HepG2 (cell line): ENCODE measurements around the gene NEMF. TPM values are rescaled to one million over a fixed set of nuclear protein-coding genes. Genes with fewer than 3 reads are reported as not detected.

Experiments
- ATAC-seq: fragments of 200-7000 bp; cut with Tn5 transposase; 3 replicates; pipeline ENCODE4 v1.9.1; 2020; ENCODE audit warnings: mild to moderate bottlenecking, moderate library complexity
- BruUV-seq: library from RNA; stranded (reverse); fragments of 400-500 nt; replicated peaks from 2 replicates; lab custom pipeline; 2021; lab: Mats Ljungman, UMichigan
- CTCF ChIA-PET: fragments of 300-600 bp; formaldehyde crosslinking; extraction: SDS; loops from one replicate; lab custom pipeline; 2021; ENCODE audit warnings: low total read pairs, inconsistent platforms, low intra/inter-chr PET ratio; lab: Yijun Ruan, JAX
- POLR2A ChIA-PET: fragments of 350-600 bp; sonication (Branson Sonifier 250); formaldehyde crosslinking; loops from one replicate; lab custom pipeline; 2020; ENCODE audit warnings: antibody characterized with exemption, inconsistent platforms; lab: Yijun Ruan, JAX
- DNase-seq: peaks from one replicate; pipeline ENCODE4 v3.0.0-alpha.2; 2015; ENCODE audit warnings: low spot score
- FAIRE-seq: peaks from 3 replicates; lab custom pipeline; 2011; peaks lifted over from hg19 to GRCh38; lab: Jason Lieb, UNC
- H2AFZ ChIP-seq: one replicate; pipeline ENCODE4 v1.6.1; 2011; ENCODE audit warnings: low read length, inconsistent platforms
- H3K27ac ChIP-seq: fragments of 300-600 bp; 3 replicates; pipeline ENCODE4 v1.8.0; 2011; ENCODE audit warnings: mixed run types, mild to moderate bottlenecking, mixed read lengths, low read length, inconsistent platforms; ENCODE audit not compliant: insufficient read depth; ENCODE audit errors: extremely low read length
- H3K27me3 ChIP-seq, 2 experiments: fragments of 200-600 bp in 1 of 2; 2 replicates in 1 of 2; 3 replicates in 1 of 2; pipeline versions ENCODE4 v1.6.0 to v1.8.0; 2011; ENCODE audit warnings: low read length in 2 of 2, mild to moderate bottlenecking in 2 of 2, moderate library complexity in 2 of 2, inconsistent platforms in 1 of 2; ENCODE audit not compliant: insufficient read depth in 2 of 2, control insufficient read depth in 1 of 2
- H3K36me3 ChIP-seq, 2 experiments: fragments of 200-600 bp in 1 of 2; replicated peaks in 1 of 2; 2 replicates in 1 of 2; 3 replicates in 1 of 2; pipeline versions ENCODE4 v1.5.1 to v1.8.0; 2011; ENCODE audit warnings: low read length in 2 of 2, inconsistent platforms in 1 of 2; ENCODE audit not compliant: insufficient read depth in 2 of 2, control insufficient read depth in 1 of 2
- H3K4me1 ChIP-seq: 2 replicates; pipeline ENCODE4 v1.5.1; 2012; ENCODE audit warnings: low read length, inconsistent platforms; ENCODE audit not compliant: insufficient read depth
- H3K4me2 ChIP-seq: 2 replicates; pipeline ENCODE4 v1.6.0; 2011; ENCODE audit warnings: low read depth, low read length, inconsistent platforms
- H3K4me3 ChIP-seq, 3 experiments: fragments of 200-600 bp in 1 of 3; sonication (generic), shearing (Covaris generic) in 1 of 3; replicated peaks in 1 of 3; 2 replicates each; pipeline ENCODE4 v1.5.1; 2011 to 2016; ENCODE audit warnings: low read length in 3 of 3, inconsistent platforms in 2 of 3, low read depth in 2 of 3, mild to moderate bottlenecking in 2 of 3, control low read depth in 1 of 3, mixed read lengths in 1 of 3; ENCODE audit not compliant: insufficient read depth in 1 of 3
- H3K79me2 ChIP-seq: one replicate; pipeline ENCODE4 v1.6.1; 2011; ENCODE audit warnings: low read length, inconsistent platforms; ENCODE audit not compliant: insufficient read depth
- H3K9ac ChIP-seq: 2 replicates; pipeline ENCODE4 v1.6.0; 2011; ENCODE audit warnings: mild to moderate bottlenecking, low read depth, low read length, inconsistent platforms; ENCODE audit not compliant: insufficient read depth
- H3K9me3 ChIP-seq: 2 replicates; pipeline ENCODE4 v1.5.1; 2012; ENCODE audit warnings: mild to moderate bottlenecking, low read length
- H4K20me1 ChIP-seq: 2 replicates; pipeline ENCODE4 v1.6.0; 2011; ENCODE audit warnings: inconsistent platforms, mild to moderate bottlenecking, low read length, moderate library complexity; ENCODE audit not compliant: insufficient read depth
- ATF4 ChIP-seq, 2 experiments: fragments of 450-650 bp in 1 of 2; sonication (generic) in 1 of 2; formaldehyde crosslinking; IDR thresholded peaks; 2 replicates each; pipeline versions ENCODE4 v1.5.0 to v1.8.0; 2020 to 2022; ENCODE audit warnings: mild to moderate bottlenecking in 1 of 2, missing genetic modification reagents in 1 of 2
- CHD4 ChIP-seq: fragments of 200-600 bp; sonication (generic); IDR thresholded peaks from 2 replicates; pipeline ENCODE4 v1.7.0; 2017; ENCODE audit warnings: mild to moderate bottlenecking, low read length, borderline replicate concordance
- FOXP4 ChIP-seq: sonication (generic); formaldehyde crosslinking; IDR thresholded peaks from 2 replicates; pipeline ENCODE4 v1.4.0; 2020; ENCODE audit warnings: missing genetic modification reagents
- GATAD2A ChIP-seq: IDR thresholded peaks from 2 replicates; pipeline ENCODE4 v1.6.1; 2016
- HNF1A ChIP-seq, 2 experiments: sonication (generic) in 1 of 2; formaldehyde crosslinking in 1 of 2; IDR thresholded peaks; 2 replicates each; pipeline versions ENCODE4 v1.4.0 to v1.6.1; 2016 to 2020; ENCODE audit warnings: borderline replicate concordance in 1 of 2, low read depth in 1 of 2, mild to moderate bottlenecking in 1 of 2, missing genetic modification reagents in 1 of 2
- MEIS1 ChIP-seq: sonication (generic); formaldehyde crosslinking; IDR thresholded peaks from 2 replicates; pipeline ENCODE4 v1.9.0; 2021; ENCODE audit warnings: mild to moderate bottlenecking, missing genetic modification reagents, moderate library complexity, borderline replicate concordance
- NR0B2 ChIP-seq: sonication (generic); formaldehyde crosslinking; IDR thresholded peaks from 2 replicates; pipeline ENCODE4 v1.4.0; 2020; ENCODE audit warnings: mild to moderate bottlenecking, missing genetic modification reagents
- SOX6 ChIP-seq, 2 experiments: fragments of 450-650 bp in 1 of 2; sonication (generic) in 1 of 2; formaldehyde crosslinking in 1 of 2; IDR thresholded peaks; 2 replicates each; pipeline versions ENCODE4 v1.4.0 to v1.6.1; 2017 to 2020; ENCODE audit warnings: antibody characterized with exemption in 1 of 2, mild to moderate bottlenecking in 1 of 2, missing genetic modification reagents in 1 of 2
- TFE3 ChIP-seq: IDR thresholded peaks from 2 replicates; pipeline ENCODE4 v1.6.1; 2016
- ZNF331 ChIP-seq: sonication (generic); formaldehyde crosslinking; IDR thresholded peaks from 2 replicates; pipeline ENCODE4 v1.4.0; 2020; ENCODE audit warnings: missing genetic modification reagents
- WGBS: methylation state at CpG from one replicate; pipeline ENCODE4 v1.1.6; 2017; ENCODE audit warnings: low lambda C conversion rate; 5-methylcytosine and 5-hydroxymethylcytosine counted together
- in situ Hi-C: cut with HindIII; loops from 2 replicates; pipeline ENCODE4 v1.10.0; 2017; ENCODE audit warnings: low pct_unique_long_range_greater_than_20kb; ENCODE audit not compliant: extremely low pct_ligation_motif_present
- intact Hi-C: fragments of 100-400 bp; cut with micrococcal nuclease; formaldehyde crosslinking; loops from one replicate; pipeline ENCODE4 v1.10.0; 2022; ENCODE audit not compliant: unreplicated experiment
- polyA plus RNA-seq, 8 experiments: library from polyadenylated mRNA; depleted of rRNA in 3 of 8; stranded (reverse) in 7 of 8; unstranded in 1 of 8; fragments of >200 nt; fragmentation: Illumina TruSeq in 4 of 8; extraction: Trizol in 4 of 8; gene quantifications; 2 replicates each; pipeline versions ENCODE4 v1.2.1 to v1.2.3, GENCODE V29; 2011 to 2016; ENCODE audit warnings: low read depth in 4 of 8, missing spikeins in 1 of 8, mixed read lengths in 1 of 8; ENCODE audit not compliant: insufficient read depth in 1 of 8
- total RNA-seq, 5 experiments: library from RNA; depleted of rRNA; stranded (reverse); fragments of >200 nt; fragmentation: Illumina TruSeq; extraction: Trizol; gene quantifications; 2 replicates each; pipeline ENCODE4 v1.2.3, GENCODE V29; 2016; ENCODE audit warnings: low read depth in 1 of 5

The NEMF gene
- total and polyA plus RNA-seq, 2 of the 13 experiments (the other 11 are each of a cell fraction or from before 2014, with no cell fraction given): 21.3 to 57.9 TPM

GRCh38 chr14:49879646-49880204 is 27.1 kb upstream of the NEMF start:
- in situ Hi-C loops: no loop called here
- no peak overlapping the region for H3K27ac ChIP-seq
- TF ChIP-seq SOX6 (IDR thresholded peaks at IDR 0.05): no peak
- peak; percentile 69 for TF ChIP-seq SOX6 (CRISPR knock-in tag; IDR thresholded peaks at IDR 0.05)
- TF ChIP-seq GATAD2A (CRISPR knock-in tag): peak; percentile 49; the same call in 1 of the 2 replicates
- peak; percentile 55 for TF ChIP-seq ZNF331 (CRISPR knock-in tag)
- TF ChIP-seq FOXP4 (CRISPR knock-in tag): no peak; the same call in 1 of the 2 replicates
- TF ChIP-seq CHD4: no peak
- TF ChIP-seq MEIS1: 0 out of 2 replicates have a peak, but pooled peaks have one; percentile 49
- TF ChIP-seq HNF1A (IDR thresholded peaks at IDR 0.05; ENCODE audit: low read depth): no peak
- peak; percentile 30; the same call in 1 of the 2 replicates for TF ChIP-seq HNF1A (CRISPR knock-in tag; IDR thresholded peaks at IDR 0.05; ENCODE audit: borderline replicate concordance)
- 0 out of 4 replicates have a peak, but pooled peaks of 1 of the 2 experiments have one; percentile 27 for TF ChIP-seq ATF4 (CRISPR knock-in tag; IDR thresholded peaks at IDR 0.05)
- 0 out of 2 replicates have a peak, but pooled peaks have one; percentile 43 for TF ChIP-seq NR0B2 (CRISPR knock-in tag)
- peak; percentile 49; the same call in 1 of the 2 replicates for TF ChIP-seq TFE3 (CRISPR knock-in tag)

More at GRCh38 chr14:49879646-49880204, 27.1 kb upstream of the NEMF start:
- peak overlapping the region; percentile 52 for H3K4me2 ChIP-seq
- FAIRE-seq: peak; percentile 81
- H3K9ac ChIP-seq: no peak overlapping the region
- ChIA-PET CTCF (interaction anchor here (0.9 to 2.4 kb wide), 4 partner anchors 18 to 229 kb away, joined by 3 to 13 read pairs (median 4); no protein-coding TSS in a partner anchor), POLR2A (interaction anchor here (0.7 to 1.2 kb wide), 9 partner anchors 11 to 237 kb away, joined by 3 to 13 read pairs (median 4); partner anchors contain the start of genes ARF6 and VCPKMT)
- no peaks in the 10 kb centered on the region for H3K36me3 ChIP-seq
- H3K79me2 ChIP-seq: no peaks in the 10 kb centered on the region
- H4K20me1 ChIP-seq: no peaks in the 10 kb centered on the region
- H3K9me3 ChIP-seq: no peaks in the 10 kb centered on the region
- H3K4me1 ChIP-seq: peaks cover 32% of the 10 kb centered on the region
- WGBS: 23% methylated on average over 8 of the region's 8 CpGs
- no peaks in the 10 kb centered on the region; a peak in 1 of 5 replicates for H3K27me3 ChIP-seq
- BruUV-seq: no TSS peak
- peak; percentile 95 for ATAC-seq
- no peak overlapping the region for H2AFZ ChIP-seq
- peak; percentile 80 for DNase-seq
- intact Hi-C loops: loop anchor here (1.0 kb wide), 1 partner anchor 226 kb away; no protein-coding TSS in a partner anchor
- peak overlapping the region in 1 of 3 experiments; percentile 44; a peak in 2 of 6 replicates for H3K4me3 ChIP-seq
